ENCODE measurements around the gene NRG4. TPM values are rescaled to one million over a fixed set of nuclear protein-coding genes. Genes with fewer than 3 reads are reported as not detected.

NRG4 gene
- total RNA-seq, 1 experiment from 2014 or later = 1.0 TPM

DNA sequence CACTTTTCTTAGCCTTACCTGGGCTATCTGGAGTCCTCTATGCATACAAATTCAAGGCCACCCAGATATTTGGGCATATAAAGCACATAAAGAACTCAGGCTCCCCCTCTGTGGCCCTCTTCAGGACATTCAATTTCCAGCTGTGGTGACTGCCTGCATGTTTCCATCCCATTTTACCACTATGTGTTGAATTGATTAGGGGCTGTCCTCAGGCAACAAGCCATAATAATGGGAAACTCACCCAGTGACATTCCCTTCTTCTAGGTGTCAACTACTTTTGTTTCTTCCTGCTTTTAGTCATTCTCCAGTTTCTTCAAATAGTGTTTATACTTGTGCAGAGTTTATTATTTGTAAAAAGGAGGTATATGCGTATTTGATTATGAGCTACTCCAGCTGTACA is 18.0 kb downstream of the NRG4 start:
- TF ChIP-seq YY1 (IDR thresholded peaks at IDR 0.05; ENCODE audit: extremely low read depth, insufficient replicate concordance, low read depth, low read length) (no peak), SP1 (IDR thresholded peaks at IDR 0.05; ENCODE audit: low read depth) (no peak), SRF (IDR thresholded peaks at IDR 0.05; ENCODE audit: low read depth) (no peak)
- no peaks in the 10 kb centered on the region for H3K79me2 ChIP-seq (ENCODE audit: insufficient read depth, low read length)
- ChIA-PET CTCF (no interaction called here), POLR2A (no interaction called here), RAD21 (ENCODE audit: low non-redundant PET in 1 of 2, low total read pairs in 2 of 2, uncharacterized antibody in 2 of 2, unreplicated experiment in 2 of 2) (no interaction called here)
- no peaks in the 10 kb centered on the region for H3K9me2 ChIP-seq (ENCODE audit: insufficient read depth)
- no peak overlapping the region for H3K9ac ChIP-seq (ENCODE audit: low read length)
- H3K36me3 ChIP-seq (ENCODE audit: control insufficient read depth in 1 of 2, insufficient read depth in 2 of 2, low read length in 2 of 2) = no peaks in the 10 kb centered on the region
- ATAC-seq = no peak
- no peaks in the 10 kb centered on the region for H3K27me3 ChIP-seq (ENCODE audit: insufficient read depth, low read length)
- no peaks in the 10 kb centered on the region for H3K4me1 ChIP-seq (ENCODE audit: control insufficient read depth in 1 of 2, insufficient read depth in 2 of 2, low read length in 2 of 2)
- H4K20me1 ChIP-seq (ENCODE audit: insufficient read depth) = no peaks in the 10 kb centered on the region
- H3K9me3 ChIP-seq (ENCODE audit: control insufficient read depth in 1 of 2, insufficient read depth in 1 of 2, low read depth in 1 of 2, low read length in 2 of 2) = no peaks in the 10 kb centered on the region
- intact Hi-C loops (cut with micrococcal nuclease) = no loop called here
- BruUV-seq (replicated peaks) = no TSS peak
- no peak overlapping the region for H2AFZ ChIP-seq (ENCODE audit: low read depth, low read length, poor library complexity, severe bottlenecking)
- H3K27ac ChIP-seq (ENCODE audit: low read depth, low read length) = no peak overlapping the region
- no peak overlapping the region for H3K4me3 ChIP-seq (replicated peaks in 1 of 2; ENCODE audit: low read depth in 1 of 2, low read length in 2 of 2)
- no peak for DNase-seq (ENCODE audit: low read depth, low spot score)
- no peak overlapping the region for H3K4me2 ChIP-seq (ENCODE audit: low read length)

- no peak for DNase-seq (ENCODE audit: low read depth, low spot score)
- H3K4me2 ChIP-seq (ENCODE audit: low read length) = no peak overlapping the region
- TF ChIP-seq SRF (IDR thresholded peaks at IDR 0.05; ENCODE audit: low read depth) (no peak), RAD21 (IDR thresholded peaks at IDR 0.05; ENCODE audit: low read depth) (no peak), CBX3 (IDR thresholded peaks at IDR 0.05; ENCODE audit: low read depth) (no peak), FOSL1 (IDR thresholded peaks at IDR 0.05; ENCODE audit: low read depth) (no peak), EZH2phosphoT487 (IDR thresholded peaks at IDR 0.05; ENCODE audit: borderline replicate concordance) (no peak), SP1 (IDR thresholded peaks at IDR 0.05; ENCODE audit: low read depth) (no peak), ELF1 (IDR thresholded peaks at IDR 0.05; ENCODE audit: borderline replicate concordance, low read depth) (no peak), SIN3A (IDR thresholded peaks at IDR 0.05; ENCODE audit: low read depth) (no peak), TCF7L2 (IDR thresholded peaks at IDR 0.05; ENCODE audit: borderline replicate concordance, extremely low read depth, insufficient read depth, insufficient read length) (no peak), ZNF274 (IDR thresholded peaks at IDR 0.05; ENCODE audit: low read depth, low read length) (no peak), MAX (IDR thresholded peaks at IDR 0.05) (no peak)
- TF ChIP-seq, protein P1, sequence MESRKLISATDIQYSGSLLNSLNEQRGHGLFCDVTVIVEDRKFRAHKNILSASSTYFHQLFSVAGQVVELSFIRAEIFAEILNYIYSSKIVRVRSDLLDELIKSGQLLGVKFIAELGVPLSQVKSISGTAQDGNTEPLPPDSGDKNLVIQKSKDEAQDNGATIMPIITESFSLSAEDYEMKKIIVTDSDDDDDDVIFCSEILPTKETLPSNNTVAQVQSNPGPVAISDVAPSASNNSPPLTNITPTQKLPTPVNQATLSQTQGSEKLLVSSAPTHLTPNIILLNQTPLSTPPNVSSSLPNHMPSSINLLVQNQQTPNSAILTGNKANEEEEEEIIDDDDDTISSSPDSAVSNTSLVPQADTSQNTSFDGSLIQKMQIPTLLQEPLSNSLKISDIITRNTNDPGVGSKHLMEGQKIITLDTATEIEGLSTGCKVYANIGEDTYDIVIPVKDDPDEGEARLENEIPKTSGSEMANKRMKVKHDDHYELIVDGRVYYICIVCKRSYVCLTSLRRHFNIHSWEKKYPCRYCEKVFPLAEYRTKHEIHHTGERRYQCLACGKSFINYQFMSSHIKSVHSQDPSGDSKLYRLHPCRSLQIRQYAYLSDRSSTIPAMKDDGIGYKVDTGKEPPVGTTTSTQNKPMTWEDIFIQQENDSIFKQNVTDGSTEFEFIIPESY (IDR thresholded peaks at IDR 0.05; ENCODE audit: extremely low read depth, insufficient replicate concordance, low read length) = no peak
- TF ChIP-seq, protein P2, sequence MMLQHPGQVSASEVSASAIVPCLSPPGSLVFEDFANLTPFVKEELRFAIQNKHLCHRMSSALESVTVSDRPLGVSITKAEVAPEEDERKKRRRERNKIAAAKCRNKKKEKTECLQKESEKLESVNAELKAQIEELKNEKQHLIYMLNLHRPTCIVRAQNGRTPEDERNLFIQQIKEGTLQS (IDR thresholded peaks at IDR 0.05) = no peak
- TF ChIP-seq, protein P3, sequence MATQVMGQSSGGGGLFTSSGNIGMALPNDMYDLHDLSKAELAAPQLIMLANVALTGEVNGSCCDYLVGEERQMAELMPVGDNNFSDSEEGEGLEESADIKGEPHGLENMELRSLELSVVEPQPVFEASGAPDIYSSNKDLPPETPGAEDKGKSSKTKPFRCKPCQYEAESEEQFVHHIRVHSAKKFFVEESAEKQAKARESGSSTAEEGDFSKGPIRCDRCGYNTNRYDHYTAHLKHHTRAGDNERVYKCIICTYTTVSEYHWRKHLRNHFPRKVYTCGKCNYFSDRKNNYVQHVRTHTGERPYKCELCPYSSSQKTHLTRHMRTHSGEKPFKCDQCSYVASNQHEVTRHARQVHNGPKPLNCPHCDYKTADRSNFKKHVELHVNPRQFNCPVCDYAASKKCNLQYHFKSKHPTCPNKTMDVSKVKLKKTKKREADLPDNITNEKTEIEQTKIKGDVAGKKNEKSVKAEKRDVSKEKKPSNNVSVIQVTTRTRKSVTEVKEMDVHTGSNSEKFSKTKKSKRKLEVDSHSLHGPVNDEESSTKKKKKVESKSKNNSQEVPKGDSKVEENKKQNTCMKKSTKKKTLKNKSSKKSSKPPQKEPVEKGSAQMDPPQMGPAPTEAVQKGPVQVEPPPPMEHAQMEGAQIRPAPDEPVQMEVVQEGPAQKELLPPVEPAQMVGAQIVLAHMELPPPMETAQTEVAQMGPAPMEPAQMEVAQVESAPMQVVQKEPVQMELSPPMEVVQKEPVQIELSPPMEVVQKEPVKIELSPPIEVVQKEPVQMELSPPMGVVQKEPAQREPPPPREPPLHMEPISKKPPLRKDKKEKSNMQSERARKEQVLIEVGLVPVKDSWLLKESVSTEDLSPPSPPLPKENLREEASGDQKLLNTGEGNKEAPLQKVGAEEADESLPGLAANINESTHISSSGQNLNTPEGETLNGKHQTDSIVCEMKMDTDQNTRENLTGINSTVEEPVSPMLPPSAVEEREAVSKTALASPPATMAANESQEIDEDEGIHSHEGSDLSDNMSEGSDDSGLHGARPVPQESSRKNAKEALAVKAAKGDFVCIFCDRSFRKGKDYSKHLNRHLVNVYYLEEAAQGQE (IDR thresholded peaks at IDR 0.05; ENCODE audit: low read depth) = no peak
- H3K36me3 ChIP-seq (ENCODE audit: control insufficient read depth in 1 of 2, insufficient read depth in 2 of 2, low read length in 2 of 2) = no peaks in the 10 kb centered on the region
- ChIA-PET CTCF (no interaction called here), POLR2A (interaction anchor here (0.7 kb wide), 1 partner anchor 90 kb away, joined by 3 read pairs; no protein-coding TSS in a partner anchor), RAD21 (ENCODE audit: low non-redundant PET in 1 of 2, low total read pairs in 2 of 2, uncharacterized antibody in 2 of 2, unreplicated experiment in 2 of 2) (no interaction called here)
- no peak for ATAC-seq
- no peaks in the 10 kb centered on the region for H3K9me3 ChIP-seq (ENCODE audit: control insufficient read depth in 1 of 2, insufficient read depth in 1 of 2, low read depth in 1 of 2, low read length in 2 of 2)
- H3K9me2 ChIP-seq (ENCODE audit: insufficient read depth) = no peaks in the 10 kb centered on the region
- H3K27me3 ChIP-seq (ENCODE audit: insufficient read depth, low read length) = no peaks in the 10 kb centered on the region
- no peaks in the 10 kb centered on the region for H4K20me1 ChIP-seq (ENCODE audit: insufficient read depth)
- H2AFZ ChIP-seq (ENCODE audit: low read depth, low read length, poor library complexity, severe bottlenecking) = no peak overlapping the region
- intact Hi-C loops (cut with micrococcal nuclease) = no loop called here
- no peak overlapping the region for H3K9ac ChIP-seq (ENCODE audit: low read length)
- no peaks in the 10 kb centered on the region for H3K79me2 ChIP-seq (ENCODE audit: insufficient read depth, low read length)
- H3K4me3 ChIP-seq (replicated peaks in 1 of 2; ENCODE audit: low read depth in 1 of 2, low read length in 2 of 2) = no peak overlapping the region
- BruUV-seq (replicated peaks) = no TSS peak
- no peak overlapping the region for H3K27ac ChIP-seq (ENCODE audit: low read depth, low read length)
- H3K4me1 ChIP-seq (ENCODE audit: control insufficient read depth in 1 of 2, insufficient read depth in 2 of 2, low read length in 2 of 2) = no peaks in the 10 kb centered on the region
Measured at GRCh38 chr15:75992897-75993296, 19.3 kb downstream of the NRG4 start.

Data from HCT116 (cell line).